PC-3 (cell line): Measurements from ENCODE around the gene ABHD14A. TPM values are rescaled to one million over a fixed set of nuclear protein-coding genes. Genes with fewer than 3 reads are reported as not detected.

Source experiments
- ATAC-seq: fragments of 200-7000 bp; cut with Tn5 transposase; 2 replicates; pipeline ENCODE4 v1.9.1; 2020; ENCODE audit warnings: mild to moderate bottlenecking, moderate library complexity
- BruUV-seq: library from RNA; stranded (reverse); fragments of 400-500 nt; replicated peaks from 2 replicates; lab custom pipeline; 2021; lab: Mats Ljungman, UMichigan
- CTCF ChIA-PET: fragments of 300-600 bp; sonication (Branson Sonifier 250); formaldehyde crosslinking; loops from one replicate; lab custom pipeline; 2022; ENCODE audit warnings: antibody characterized with exemption; lab: Charles Lee
- POLR2A ChIA-PET: fragments of 300-600 bp; sonication (Branson Sonifier 250); formaldehyde crosslinking; loops from one replicate; lab custom pipeline; 2022; ENCODE audit warnings: antibody characterized with exemption; ENCODE audit not compliant: unreplicated experiment; lab: Charles Lee
- DNase-seq: peaks from one replicate; pipeline ENCODE4 v3.0.0-alpha.2; 2015
- H2AFZ ChIP-seq: fragments of 300-600 bp; sonication (generic); 2 replicates; pipeline ENCODE4 v1.6.0; 2016; ENCODE audit warnings: antibody characterized with exemption, low read length
- H3F3A ChIP-seq: fragments of 300-600 bp; sonication (generic); one replicate; pipeline ENCODE4 v1.6.0; 2017; ENCODE audit warnings: antibody characterized with exemption, low read length, control low read depth, mild to moderate bottlenecking; ENCODE audit not compliant: unreplicated experiment
- H3K27ac ChIP-seq: fragments of 300-600 bp; sonication (generic); 2 replicates; pipeline ENCODE4 v1.5.1; 2016; ENCODE audit warnings: mild to moderate bottlenecking, low read length
- H3K27me3 ChIP-seq: fragments of 300-600 bp; sonication (generic); 2 replicates; pipeline ENCODE4 v1.6.1; 2016; ENCODE audit warnings: low read length, mixed read lengths
- H3K36me3 ChIP-seq: fragments of 300-600 bp; sonication (generic); 2 replicates; pipeline ENCODE4 v1.6.1; 2016; ENCODE audit warnings: low read depth, mixed run types, low read length, mixed read lengths
- H3K4me1 ChIP-seq: fragments of 300-600 bp; sonication (generic); 2 replicates; pipeline ENCODE4 v1.5.1; 2016; ENCODE audit warnings: low read length; ENCODE audit not compliant: insufficient read depth
- H3K4me2 ChIP-seq: fragments of 300-600 bp; sonication (generic); 2 replicates; pipeline ENCODE4 v1.6.0; 2016; ENCODE audit warnings: low read length
- H3K4me3 ChIP-seq: fragments of 300-600 bp; sonication (generic); 2 replicates; pipeline ENCODE4 v1.5.1; 2016; ENCODE audit warnings: mild to moderate bottlenecking, low read length, mixed read lengths
- H3K79me2 ChIP-seq: fragments of 300-600 bp; sonication (generic); 2 replicates; pipeline ENCODE4 v1.6.1; 2017; ENCODE audit warnings: low read length, mixed read lengths
- H3K9ac ChIP-seq: fragments of 300-600 bp; sonication (generic); 2 replicates; pipeline ENCODE4 v1.6.0; 2016; ENCODE audit warnings: mild to moderate bottlenecking, low read length
- H3K9me2 ChIP-seq: fragments of 300-600 bp; sonication (generic); replicated peaks from 2 replicates; pipeline ENCODE4 v1.6.1; 2016; ENCODE audit warnings: mixed run types, low read length, mixed read lengths
- H3K9me3 ChIP-seq: fragments of 300-600 bp; sonication (generic); 2 replicates; pipeline ENCODE4 v1.6.1; 2016; ENCODE audit warnings: low read length, mixed read lengths
- H4K20me1 ChIP-seq: fragments of 300-600 bp; sonication (generic); 2 replicates; pipeline ENCODE4 v1.6.1; 2016; ENCODE audit warnings: low read length, mixed read lengths
- CTCF ChIP-seq: fragments of 300-600 bp; sonication (generic); conservative IDR thresholded peaks from 2 replicates; pipeline ENCODE4 v1.5.1; 2017; ENCODE audit warnings: antibody characterized with exemption, low read depth, mild to moderate bottlenecking, low read length
- EZH2 ChIP-seq: fragments of 300-600 bp; sonication (generic); IDR thresholded peaks from one replicate; pipeline ENCODE4 v1.6.1; 2017; ENCODE audit warnings: antibody characterized with exemption, mild to moderate bottlenecking, low read length; ENCODE audit not compliant: unreplicated experiment
- EZH2phosphoT487 ChIP-seq: fragments of 300-600 bp; sonication (generic); IDR thresholded peaks from 2 replicates; pipeline ENCODE4 v1.6.1; 2018; ENCODE audit warnings: mild to moderate bottlenecking, antibody characterized with exemption, low read length, borderline replicate concordance
- intact Hi-C: fragments of 100-400 bp; cut with micrococcal nuclease; formaldehyde crosslinking; loops from 2 replicates; pipeline ENCODE4 v1.9.0; 2023
- total RNA-seq: library from RNA; depleted of rRNA; stranded (reverse); fragments of >200 nt; gene quantifications from 2 replicates; pipeline ENCODE4 v1.2.3, GENCODE V29; 2014

ABHD14A gene
- total RNA-seq, 1 experiment from 2014 or later: 23.4 TPM

GRCh38 chr3:52005571-52005986, 30.7 kb downstream of the ABHD14A start:
- H3K9ac ChIP-seq: no peak overlapping the region
- no peaks in the 10 kb centered on the region for H4K20me1 ChIP-seq
- no peaks in the 10 kb centered on the region for H3K9me2 ChIP-seq
- intact Hi-C loops: no loop called here
- H3K4me3 ChIP-seq: no peak overlapping the region
- no peak overlapping the region for H3K27ac ChIP-seq
- H3F3A ChIP-seq: no peaks in the 10 kb centered on the region
- no peaks in the 10 kb centered on the region for H3K9me3 ChIP-seq
- no peaks in the 10 kb centered on the region for H3K4me1 ChIP-seq
- DNase-seq (no peak), ATAC-seq (no peak)
- no TSS peak for BruUV-seq
- ChIA-PET CTCF (no interaction called here), POLR2A (no interaction called here)
- no peak overlapping the region for H3K4me2 ChIP-seq
- no peaks in the 10 kb centered on the region for H3K27me3 ChIP-seq
- no peak overlapping the region for H2AFZ ChIP-seq
- TF ChIP-seq CTCF (no peak), EZH2phosphoT487 (no peak), EZH2 (no peak)
- no peaks in the 10 kb centered on the region for H3K36me3 ChIP-seq
- H3K79me2 ChIP-seq: no peaks in the 10 kb centered on the region

- Histone ChIP-seq H3K27me3 (no peaks in the 10 kb centered on the region), H3K4me3 (no peak overlapping the region), H4K20me1 (no peaks in the 10 kb centered on the region), H2AFZ (no peak overlapping the region), H3K4me1 (no peaks in the 10 kb centered on the region), H3K4me2 (no peak overlapping the region), H3K9me3 (no peaks in the 10 kb centered on the region), H3F3A (no peaks in the 10 kb centered on the region), H3K36me3 (no peaks in the 10 kb centered on the region), H3K9me2 (no peaks in the 10 kb centered on the region), H3K9ac (no peak overlapping the region), H3K27ac (no peak overlapping the region), H3K79me2 (no peaks in the 10 kb centered on the region)
- TF ChIP-seq EZH2phosphoT487 (no peak), CTCF (no peak), EZH2 (no peak)
- ATAC-seq (no peak), DNase-seq (no peak)
- no TSS peak for BruUV-seq
- CTCF ChIA-PET: interaction anchor here (0.6 kb wide), 1 partner anchor 141 kb away, joined by 3 read pairs; no protein-coding TSS in a partner anchor
- intact Hi-C loops: no loop called here
- POLR2A ChIA-PET: no interaction called here
Observed at GRCh38 chr3:52006017-52006819, 31.4 kb downstream of the ABHD14A start.

GRCh38 chr3:52006820-52007133, 31.9 kb downstream of the ABHD14A start:
- Histone ChIP-seq H3K27ac (no peak overlapping the region), H3K4me1 (no peaks in the 10 kb centered on the region), H3K9ac (no peak overlapping the region), H3K9me2 (no peaks in the 10 kb centered on the region), H3F3A (no peaks in the 10 kb centered on the region), H3K79me2 (no peaks in the 10 kb centered on the region), H3K27me3 (no peaks in the 10 kb centered on the region), H4K20me1 (no peaks in the 10 kb centered on the region), H3K4me3 (no peak overlapping the region), H3K9me3 (no peaks in the 10 kb centered on the region), H3K4me2 (no peak overlapping the region), H2AFZ (no peak overlapping the region), H3K36me3 (no peaks in the 10 kb centered on the region)
- intact Hi-C loops: no loop called here
- ATAC-seq (no peak), DNase-seq (no peak)
- TF ChIP-seq CTCF (no peak), EZH2phosphoT487 (no peak), EZH2 (no peak)
- BruUV-seq: no TSS peak
- POLR2A ChIA-PET: no interaction called here
- CTCF ChIA-PET: no interaction called here
